Keratinocyte (primary cell): ENCODE results near the gene ITGB4. TPM values are rescaled to one million over a fixed set of nuclear protein-coding genes. Genes with fewer than 3 reads are reported as not detected.

Experiments
- DNase-seq: peaks from one replicate; pipeline ENCODE4 v3.0.0-alpha.2; 2011; ENCODE audit warnings: low read depth, missing footprints, low spot score
- FAIRE-seq: peaks from 2 replicates; lab custom pipeline; 2011; peaks lifted over from hg19 to GRCh38; lab: Jason Lieb, UNC
- H2AFZ ChIP-seq: 2 replicates; pipeline ENCODE4 v1.6.0; 2012; ENCODE audit warnings: low read length, control low read depth, inconsistent platforms; ENCODE audit not compliant: control insufficient read depth
- H3K27ac ChIP-seq: 2 replicates; pipeline ENCODE4 v1.5.1; 2011; ENCODE audit warnings: low read length; ENCODE audit not compliant: control insufficient read depth, insufficient read depth
- H3K27me3 ChIP-seq: 3 replicates; pipeline ENCODE4 v1.6.0; 2011; ENCODE audit warnings: low read length; ENCODE audit not compliant: control insufficient read depth, insufficient read depth; ENCODE audit errors: extremely low read depth
- H3K36me3 ChIP-seq, 2 experiments: 2 replicates in 1 of 2; 3 replicates in 1 of 2; pipeline ENCODE4 v1.5.1; 2011; ENCODE audit warnings: low read length in 2 of 2, mild to moderate bottlenecking in 1 of 2; ENCODE audit not compliant: control insufficient read depth in 2 of 2, insufficient read depth in 2 of 2; ENCODE audit errors: extremely low read depth in 1 of 2
- H3K4me1 ChIP-seq: 3 replicates; pipeline ENCODE4 v1.5.1; 2011; ENCODE audit warnings: low read length; ENCODE audit not compliant: control insufficient read depth, insufficient read depth; ENCODE audit errors: extremely low read depth
- H3K4me2 ChIP-seq: 3 replicates; pipeline ENCODE4 v1.6.0; 2011; ENCODE audit warnings: low read depth, low read length; ENCODE audit not compliant: control insufficient read depth, insufficient read depth; ENCODE audit errors: extremely low read depth
- H3K4me3 ChIP-seq, 3 experiments: fragments of 200-600 bp in 1 of 3; sonication (generic) in 1 of 3; 2 replicates in 2 of 3; 3 replicates in 1 of 3; pipeline ENCODE4 v1.5.1; 2011 to 2016; ENCODE audit warnings: low read length in 3 of 3, mild to moderate bottlenecking in 3 of 3, control low read depth in 2 of 3, inconsistent platforms in 1 of 3, low read depth in 1 of 3, mixed read lengths in 1 of 3, mixed run types in 1 of 3, moderate library complexity in 1 of 3; ENCODE audit not compliant: control insufficient read depth in 2 of 3, insufficient read depth in 2 of 3; ENCODE audit errors: extremely low read depth in 1 of 3
- H3K79me2 ChIP-seq: 2 replicates; pipeline ENCODE4 v1.6.0; 2012; ENCODE audit warnings: low read length; ENCODE audit not compliant: control insufficient read depth, insufficient read depth
- H3K9ac ChIP-seq: 3 replicates; pipeline ENCODE4 v1.6.0; 2011; ENCODE audit warnings: low read length; ENCODE audit not compliant: control insufficient read depth, insufficient read depth; ENCODE audit errors: extremely low read depth
- H3K9me1 ChIP-seq: 3 replicates; pipeline ENCODE4 v1.6.0; 2011; ENCODE audit warnings: low read length; ENCODE audit not compliant: control insufficient read depth, insufficient read depth; ENCODE audit errors: extremely low read depth
- H3K9me3 ChIP-seq: 2 replicates; pipeline ENCODE4 v1.5.1; 2012; ENCODE audit warnings: low read depth, low read length; ENCODE audit not compliant: control insufficient read depth
- H4K20me1 ChIP-seq: 3 replicates; pipeline ENCODE4 v1.6.0; 2011; ENCODE audit warnings: low read length; ENCODE audit not compliant: control insufficient read depth, insufficient read depth; ENCODE audit errors: extremely low read depth
- CTCF ChIP-seq, 3 experiments: IDR thresholded peaks in 1 of 3; conservative IDR thresholded peaks in 1 of 3; optimal IDR thresholded peaks in 1 of 3; 2 replicates in 2 of 3; 3 replicates in 1 of 3; pipeline versions ENCODE3 to v1.5.1; 2011; ENCODE audit warnings: low read length in 3 of 3, mild to moderate bottlenecking in 3 of 3, moderate library complexity in 2 of 3, control low read depth in 1 of 3, inconsistent platforms in 1 of 3; ENCODE audit not compliant: insufficient read depth in 2 of 3; ENCODE audit errors: extremely low read depth in 1 of 3
- EZH2 ChIP-seq: IDR thresholded peaks from one replicate; pipeline ENCODE4 v1.6.1; 2012; ENCODE audit warnings: inconsistent platforms, mild to moderate bottlenecking, low read length, moderate library complexity
- dilution Hi-C: fragments of 300-500 bp; cut with MboI; formaldehyde crosslinking; loops from one replicate; pipeline ENCODE4 v1.7.0; 2020; ENCODE audit warnings: low sequenced_read_pairs; ENCODE audit not compliant: extremely low pct_ligation_motif_present
- polyA plus RNA-seq, 5 experiments: library from polyadenylated mRNA; depleted of rRNA in 3 of 5; stranded (reverse) in 3 of 5; stranded (forward) in 1 of 5; unstranded in 1 of 5; fragments of >200 nt; gene quantifications; 1 replicate in 1 of 5; 2 replicates in 3 of 5; 3 replicates in 1 of 5; pipeline versions ENCODE4 v1.2.1 to v1.2.3, GENCODE V29; 2011 to 2012; ENCODE audit warnings: missing spikeins in 2 of 5, low read depth in 1 of 5, low replicate concordance in 1 of 5

Gene ITGB4
- polyA plus RNA-seq, 1 donor (not counting 4 experiments of a cell fraction or from before 2014, with no cell fraction given): 761 TPM

- H3K9me3 ChIP-seq: no peaks in the 10 kb centered on the region
- H2AFZ ChIP-seq: no peak overlapping the region
- FAIRE-seq (no peak), DNase-seq (no peak)
- H3K9ac ChIP-seq: no peak overlapping the region
- peaks cover 2% of the 10 kb centered on the region for H3K79me2 ChIP-seq
- no peaks in the 10 kb centered on the region for H3K9me1 ChIP-seq
- H4K20me1 ChIP-seq: peaks cover 74% of the 10 kb centered on the region
- dilution Hi-C loops: no loop called here
- TF ChIP-seq EZH2 (no peak), CTCF (optimal IDR thresholded peaks at IDR 0.05 in 1 of 3, IDR thresholded peaks at IDR 0.05 in 1 of 3, conservative IDR thresholded peaks at IDR 0.05 in 1 of 3; ENCODE audit: extremely low read depth in 1 of 3, insufficient read depth in 2 of 3, low read length in 3 of 3) (no peak)
- H3K4me3 ChIP-seq: no peak overlapping the region
- H3K36me3 ChIP-seq: peaks cover 50 to 66% of the 10 kb centered on the region in 2 experiments
- H3K27me3 ChIP-seq: no peaks in the 10 kb centered on the region
- H3K27ac ChIP-seq: no peak overlapping the region
- no peaks in the 10 kb centered on the region for H3K4me1 ChIP-seq
- H3K4me2 ChIP-seq: no peak overlapping the region
Measured at GRCh38 chr17:75756451-75757085, 35.3 kb downstream of the ITGB4 start.

DNA sequence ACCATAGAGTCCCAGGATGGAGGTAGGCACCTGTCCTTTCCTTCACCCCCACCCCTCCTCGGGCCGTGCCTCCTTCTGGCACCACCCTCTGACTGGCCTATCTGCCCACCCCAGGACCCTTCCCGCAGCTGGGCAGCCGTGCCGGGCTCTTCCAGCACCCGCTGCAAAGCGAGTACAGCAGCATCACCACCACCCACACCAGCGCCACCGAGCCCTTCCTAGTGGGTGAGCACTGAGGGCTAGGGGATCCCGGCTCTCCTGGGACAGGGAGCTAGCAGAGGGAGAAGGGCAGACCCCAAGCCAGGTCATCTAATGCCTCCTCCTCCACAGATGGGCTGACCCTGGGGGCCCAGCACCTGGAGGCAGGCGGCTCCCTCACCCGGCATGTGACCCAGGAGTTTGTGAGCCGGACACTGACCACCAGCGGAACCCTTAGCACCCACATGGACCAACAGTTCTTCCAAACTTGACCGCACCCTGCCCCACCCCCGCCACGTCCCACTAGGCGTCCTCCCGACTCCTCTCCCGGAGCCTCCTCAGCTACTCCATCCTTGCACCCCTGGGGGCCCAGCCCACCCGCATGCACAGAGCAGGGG lies 35.9 kb downstream of the ITGB4 start:
- FAIRE-seq (no peak), DNase-seq (no peak)
- Histone ChIP-seq H4K20me1 (peaks cover 68% of the 10 kb centered on the region), H2AFZ (no peak overlapping the region), H3K4me1 (no peaks in the 10 kb centered on the region), H3K9me3 (no peaks in the 10 kb centered on the region), H3K27ac (no peak overlapping the region), H3K4me3 (no peak overlapping the region), H3K4me2 (no peak overlapping the region), H3K9me1 (no peaks in the 10 kb centered on the region), H3K36me3 (peaks cover 48 to 62% of the 10 kb centered on the region in 2 experiments), H3K9ac (no peak overlapping the region), H3K79me2 (peaks cover 2% of the 10 kb centered on the region), H3K27me3 (no peaks in the 10 kb centered on the region)
- dilution Hi-C loops: no loop called here
- TF ChIP-seq EZH2 (no peak), CTCF (optimal IDR thresholded peaks at IDR 0.05 in 1 of 3, IDR thresholded peaks at IDR 0.05 in 1 of 3, conservative IDR thresholded peaks at IDR 0.05 in 1 of 3; ENCODE audit: extremely low read depth in 1 of 3, insufficient read depth in 2 of 3, low read length in 3 of 3) (no peak)
